ENCODE data around the gene ZNF48.

The ZNF48 gene

DNA sequence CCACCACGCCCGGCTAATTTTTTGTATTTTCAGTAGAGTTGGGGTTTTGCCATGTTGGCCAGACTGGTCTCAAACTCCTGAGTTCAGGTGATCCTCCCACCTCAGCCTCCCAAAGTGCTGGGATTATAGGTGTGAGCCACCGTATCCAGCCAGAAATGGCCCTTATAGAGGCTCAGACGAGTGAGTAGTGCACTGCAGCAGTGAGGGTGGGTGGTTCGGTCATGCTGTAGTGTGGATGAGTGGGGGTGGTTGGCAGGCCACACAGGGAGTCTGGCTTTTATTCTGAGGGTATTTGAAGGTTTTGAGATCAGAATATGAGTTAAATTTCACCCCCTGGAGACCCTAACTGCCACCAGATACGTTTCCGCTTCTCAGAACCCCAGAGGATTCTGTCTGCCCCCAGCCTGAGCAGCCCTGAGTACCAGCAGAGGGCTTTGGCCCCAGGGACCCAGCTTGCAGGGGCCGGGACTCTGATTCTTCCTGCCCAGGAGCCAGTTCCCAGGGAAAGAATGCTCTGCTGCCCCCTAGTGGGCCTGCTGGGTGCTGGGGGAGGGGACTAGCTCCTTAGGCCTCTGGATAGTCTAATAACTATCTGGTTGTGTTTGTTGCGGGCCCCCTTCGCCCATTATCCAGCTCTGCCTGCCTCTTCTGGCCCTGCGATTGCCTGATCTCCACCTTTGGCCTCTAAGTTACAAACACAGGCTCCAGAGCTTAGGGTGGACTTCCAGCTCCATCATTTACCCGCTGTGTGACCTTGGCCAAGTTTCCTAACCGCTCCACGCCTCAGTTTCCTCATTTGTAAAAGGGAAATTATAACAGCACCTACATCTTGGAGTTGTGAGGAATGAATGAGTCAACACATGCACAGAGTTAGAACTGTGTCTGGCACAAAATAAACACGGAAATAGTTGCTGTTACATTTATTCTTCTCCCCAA, 14.2 kb downstream of the ZNF48 start (continued):
- TF ChIP-seq POU6F1 (CRISPR knock-in tag; IDR thresholded peaks at IDR 0.05; ENCODE audit: borderline replicate concordance, low read depth), result no peak

GRCh38 chr16:30413112-30413806, 18.0 kb downstream of the ZNF48 start:
- ATAC-seq, result no peak

GRCh38 chr16:30414159-30414558, 18.9 kb downstream of the ZNF48 start:
- TF ChIP-seq ESRRG (CRISPR knock-in tag; IDR thresholded peaks at IDR 0.05) (no peak), RARB (CRISPR knock-in tag; IDR thresholded peaks at IDR 0.05) (no peak), ZNF565 (CRISPR knock-in tag; conservative IDR thresholded peaks at IDR 0.05; ENCODE audit: low read depth) (no peak), SNAI2 (CRISPR knock-in tag; IDR thresholded peaks at IDR 0.05) (no peak), CSDC2 (CRISPR knock-in tag; IDR thresholded peaks at IDR 0.05) (no peak), ZFP30 (CRISPR knock-in tag; IDR thresholded peaks at IDR 0.05) (no peak), ARNTL (CRISPR knock-in tag; IDR thresholded peaks at IDR 0.05; ENCODE audit: borderline replicate concordance, low read depth) (no peak), GLIS3 (CRISPR knock-in tag; IDR thresholded peaks at IDR 0.05) (no peak), CSRNP3 (CRISPR knock-in tag; IDR thresholded peaks at IDR 0.05) (no peak), ZC3H10 (CRISPR knock-in tag; IDR thresholded peaks at IDR 0.05) (no peak), TCF4 (CRISPR knock-in tag; IDR thresholded peaks at IDR 0.05; ENCODE audit: borderline replicate concordance) (no peak), ZFP3 (CRISPR knock-in tag; IDR thresholded peaks at IDR 0.05) (no peak), PPARA (CRISPR knock-in tag; IDR thresholded peaks at IDR 0.05; ENCODE audit: borderline replicate concordance) (no peak)
- TF ChIP-seq, protein P1, sequence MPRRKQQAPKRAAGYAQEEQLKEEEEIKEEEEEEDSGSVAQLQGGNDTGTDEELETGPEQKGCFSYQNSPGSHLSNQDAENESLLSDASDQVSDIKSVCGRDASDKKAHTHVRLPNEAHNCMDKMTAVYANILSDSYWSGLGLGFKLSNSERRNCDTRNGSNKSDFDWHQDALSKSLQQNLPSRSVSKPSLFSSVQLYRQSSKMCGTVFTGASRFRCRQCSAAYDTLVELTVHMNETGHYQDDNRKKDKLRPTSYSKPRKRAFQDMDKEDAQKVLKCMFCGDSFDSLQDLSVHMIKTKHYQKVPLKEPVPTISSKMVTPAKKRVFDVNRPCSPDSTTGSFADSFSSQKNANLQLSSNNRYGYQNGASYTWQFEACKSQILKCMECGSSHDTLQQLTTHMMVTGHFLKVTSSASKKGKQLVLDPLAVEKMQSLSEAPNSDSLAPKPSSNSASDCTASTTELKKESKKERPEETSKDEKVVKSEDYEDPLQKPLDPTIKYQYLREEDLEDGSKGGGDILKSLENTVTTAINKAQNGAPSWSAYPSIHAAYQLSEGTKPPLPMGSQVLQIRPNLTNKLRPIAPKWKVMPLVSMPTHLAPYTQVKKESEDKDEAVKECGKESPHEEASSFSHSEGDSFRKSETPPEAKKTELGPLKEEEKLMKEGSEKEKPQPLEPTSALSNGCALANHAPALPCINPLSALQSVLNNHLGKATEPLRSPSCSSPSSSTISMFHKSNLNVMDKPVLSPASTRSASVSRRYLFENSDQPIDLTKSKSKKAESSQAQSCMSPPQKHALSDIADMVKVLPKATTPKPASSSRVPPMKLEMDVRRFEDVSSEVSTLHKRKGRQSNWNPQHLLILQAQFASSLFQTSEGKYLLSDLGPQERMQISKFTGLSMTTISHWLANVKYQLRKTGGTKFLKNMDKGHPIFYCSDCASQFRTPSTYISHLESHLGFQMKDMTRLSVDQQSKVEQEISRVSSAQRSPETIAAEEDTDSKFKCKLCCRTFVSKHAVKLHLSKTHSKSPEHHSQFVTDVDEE (CRISPR knock-in tag; IDR thresholded peaks at IDR 0.05), result no peak
- ATAC-seq, result no peak

More at GRCh38 chr16:30413112-30413806, 18.0 kb downstream of the ZNF48 start:
- TF ChIP-seq ZFP30 (CRISPR knock-in tag; IDR thresholded peaks at IDR 0.05), result no peak
- TF ChIP-seq ESRRG (CRISPR knock-in tag; IDR thresholded peaks at IDR 0.05), result no peak

GRCh38 chr16:30416047-30416603, 20.9 kb downstream of the ZNF48 start:
- no peak for ATAC-seq
- no peak for TF ChIP-seq ZFP3 (CRISPR knock-in tag; IDR thresholded peaks at IDR 0.05)
- TF ChIP-seq ARNTL (CRISPR knock-in tag; IDR thresholded peaks at IDR 0.05; ENCODE audit: borderline replicate concordance, low read depth), result no peak
- TF ChIP-seq GLIS3 (CRISPR knock-in tag; IDR thresholded peaks at IDR 0.05), result no peak
- no peak for TF ChIP-seq ZNF8 (CRISPR knock-in tag; IDR thresholded peaks at IDR 0.05)
- no peak for TF ChIP-seq TOX (CRISPR knock-in tag; IDR thresholded peaks at IDR 0.05; ENCODE audit: borderline replicate concordance)
- no peak for TF ChIP-seq TCF4 (CRISPR knock-in tag; IDR thresholded peaks at IDR 0.05; ENCODE audit: borderline replicate concordance)
- no peak for TF ChIP-seq OSR1 (CRISPR knock-in tag; IDR thresholded peaks at IDR 0.05)
- no peak for TF ChIP-seq BACH2 (CRISPR knock-in tag; IDR thresholded peaks at IDR 0.05; ENCODE audit: borderline replicate concordance)
- TF ChIP-seq, protein P2, sequence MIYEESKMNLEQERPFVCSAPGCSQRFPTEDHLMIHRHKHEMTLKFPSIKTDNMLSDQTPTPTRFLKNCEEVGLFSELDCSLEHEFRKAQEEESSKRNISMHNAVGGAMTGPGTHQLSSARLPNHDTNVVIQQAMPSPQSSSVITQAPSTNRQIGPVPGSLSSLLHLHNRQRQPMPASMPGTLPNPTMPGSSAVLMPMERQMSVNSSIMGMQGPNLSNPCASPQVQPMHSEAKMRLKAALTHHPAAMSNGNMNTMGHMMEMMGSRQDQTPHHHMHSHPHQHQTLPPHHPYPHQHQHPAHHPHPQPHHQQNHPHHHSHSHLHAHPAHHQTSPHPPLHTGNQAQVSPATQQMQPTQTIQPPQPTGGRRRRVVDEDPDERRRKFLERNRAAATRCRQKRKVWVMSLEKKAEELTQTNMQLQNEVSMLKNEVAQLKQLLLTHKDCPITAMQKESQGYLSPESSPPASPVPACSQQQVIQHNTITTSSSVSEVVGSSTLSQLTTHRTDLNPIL (CRISPR knock-in tag; IDR thresholded peaks at IDR 0.05; ENCODE audit: low read depth), result no peak
- TF ChIP-seq ESRRG (CRISPR knock-in tag; IDR thresholded peaks at IDR 0.05), result no peak
- no peak for TF ChIP-seq PATZ1 (CRISPR knock-in tag; IDR thresholded peaks at IDR 0.05; ENCODE audit: borderline replicate concordance)
- TF ChIP-seq PPARA (CRISPR knock-in tag; IDR thresholded peaks at IDR 0.05; ENCODE audit: borderline replicate concordance), result no peak
- no peak for TF ChIP-seq POU6F1 (CRISPR knock-in tag; IDR thresholded peaks at IDR 0.05; ENCODE audit: borderline replicate concordance, low read depth)
- TF ChIP-seq RARB (CRISPR knock-in tag; IDR thresholded peaks at IDR 0.05), result no peak
- no peak for TF ChIP-seq ZFP30 (CRISPR knock-in tag; IDR thresholded peaks at IDR 0.05)

Data from SK-N-SH treated with all-trans-retinoic acid at 6 μM for 48 hours (cell line).